K562 (cell line): ENCODE data around the gene STX19. TPM values are rescaled to one million over a fixed set of nuclear protein-coding genes. Genes with fewer than 3 reads are reported as not detected.

Source experiments
- ARHGAP35 ChIP-seq: fragments of 450-650 bp; IDR thresholded peaks from 2 replicates; pipeline ENCODE4 v1.6.1; 2018; ENCODE audit not compliant: partially characterized antibody
- ATF1 ChIP-seq, 2 experiments: fragments of 450-650 bp in 1 of 2; IDR thresholded peaks; 2 replicates each; pipeline ENCODE4 v1.6.1; 2016; ENCODE audit warnings: missing compliant biosample characterization in 1 of 2, missing genetic modification characterization in 1 of 2
- CREBBP ChIP-seq: IDR thresholded peaks from one replicate; pipeline ENCODE4 v1.6.1; 2012; ENCODE audit warnings: low read depth, mild to moderate bottlenecking, control low read depth, inconsistent platforms, low read length
- NFRKB ChIP-seq: fragments of 450-650 bp; IDR thresholded peaks from 2 replicates; pipeline ENCODE4 v1.6.1; 2016; ENCODE audit warnings: low read depth
- PTBP1 ChIP-seq: fragments of 200-400 bp; formaldehyde crosslinking; IDR thresholded peaks from 2 replicates; pipeline ENCODE4 v1.6.1; 2017; ENCODE audit warnings: low read depth, low read length
- SMAD4 ChIP-seq: fragments of 250-450 bp; sonication (Bioruptor Pico); conservative IDR thresholded peaks from 2 replicates; pipeline ENCODE4 v1.8.0; 2021; ENCODE audit warnings: inconsistent platforms, mild to moderate bottlenecking, moderate library complexity
- ZNF384 ChIP-seq: IDR thresholded peaks from 2 replicates; pipeline ENCODE4 v1.6.1; 2012; ENCODE audit warnings: low read depth, low read length, improper control_type of control experiment
- ZSCAN29 ChIP-seq: fragments of 450-650 bp; IDR thresholded peaks from 2 replicates; pipeline ENCODE4 v1.6.1; 2017
- polyA plus RNA-seq, 8 experiments: library from polyadenylated mRNA; depleted of rRNA in 4 of 8; stranded (reverse) in 5 of 8; unstranded in 3 of 8; fragments of >200 nt; fragmentation: Nextera tagmentation in 2 of 8; fragmentation: Illumina TruSeq in 1 of 8; extraction: Ambion mirVana in 2 of 8; extraction: Trizol in 1 of 8; gene quantifications; 2 replicates each; pipeline versions ENCODE4 v1.2.1 to v1.2.3, GENCODE V29; 2011 to 2014; ENCODE audit warnings: inconsistent platforms in 1 of 8, missing spikeins in 1 of 8
- total RNA-seq, 7 experiments: library from RNA; depleted of rRNA in 6 of 7; stranded (reverse); fragments of >200 nt in 6 of 7; fragmentation: Illumina TruSeq in 2 of 7; extraction: Trizol in 2 of 7; gene quantifications; 2 replicates each; pipeline versions ENCODE4 v1.2.1 to v1.2.3, GENCODE V29; 2011 to 2021; ENCODE audit warnings: low replicate concordance in 1 of 7
- TF ChIP-seq, protein P1 (sequence below): sonication (generic); formaldehyde crosslinking; IDR thresholded peaks from 2 replicates; pipeline ENCODE4 v1.8.0; 2022; ENCODE audit warnings: mild to moderate bottlenecking, missing genetic modification reagents
- TF ChIP-seq, protein P2 (sequence below): fragments of 450-650 bp; IDR thresholded peaks from 2 replicates; pipeline ENCODE4 v1.6.1; 2018; ENCODE audit not compliant: partially characterized antibody
- TF ChIP-seq, protein P3 (sequence below), 2 experiments: IDR thresholded peaks; 2 replicates each; pipeline ENCODE4 v1.6.1; 2011; ENCODE audit warnings: borderline replicate concordance in 1 of 2, control low read depth in 1 of 2, low read depth in 1 of 2, low read length in 1 of 2, mild to moderate bottlenecking in 1 of 2, mixed read lengths in 1 of 2, moderate library complexity in 1 of 2; ENCODE audit not compliant: insufficient read depth in 1 of 2, insufficient read length in 1 of 2, poor library complexity in 1 of 2, severe bottlenecking in 1 of 2; ENCODE audit errors: extremely low read depth in 1 of 2
- TF ChIP-seq, protein P4 (sequence below), 3 experiments: fragments of 200-800 bp in 1 of 3; sonication (Bioruptor generic) in 1 of 3; sonication (generic) in 1 of 3; formaldehyde crosslinking in 1 of 3; IDR thresholded peaks; 2 replicates each; pipeline versions ENCODE4 v1.6.1 to v1.8.0; 2016 to 2022; ENCODE audit warnings: mild to moderate bottlenecking in 2 of 3, missing compliant biosample characterization in 2 of 3, missing genetic modification characterization in 2 of 3, missing genetic modification reagents in 1 of 3

STX19 gene
- total and polyA plus RNA-seq, 9 of the 15 experiments (the other 6 are each of a cell fraction or from before 2014, with no cell fraction given) = 0.04 TPM; not detected in 8

DNA sequence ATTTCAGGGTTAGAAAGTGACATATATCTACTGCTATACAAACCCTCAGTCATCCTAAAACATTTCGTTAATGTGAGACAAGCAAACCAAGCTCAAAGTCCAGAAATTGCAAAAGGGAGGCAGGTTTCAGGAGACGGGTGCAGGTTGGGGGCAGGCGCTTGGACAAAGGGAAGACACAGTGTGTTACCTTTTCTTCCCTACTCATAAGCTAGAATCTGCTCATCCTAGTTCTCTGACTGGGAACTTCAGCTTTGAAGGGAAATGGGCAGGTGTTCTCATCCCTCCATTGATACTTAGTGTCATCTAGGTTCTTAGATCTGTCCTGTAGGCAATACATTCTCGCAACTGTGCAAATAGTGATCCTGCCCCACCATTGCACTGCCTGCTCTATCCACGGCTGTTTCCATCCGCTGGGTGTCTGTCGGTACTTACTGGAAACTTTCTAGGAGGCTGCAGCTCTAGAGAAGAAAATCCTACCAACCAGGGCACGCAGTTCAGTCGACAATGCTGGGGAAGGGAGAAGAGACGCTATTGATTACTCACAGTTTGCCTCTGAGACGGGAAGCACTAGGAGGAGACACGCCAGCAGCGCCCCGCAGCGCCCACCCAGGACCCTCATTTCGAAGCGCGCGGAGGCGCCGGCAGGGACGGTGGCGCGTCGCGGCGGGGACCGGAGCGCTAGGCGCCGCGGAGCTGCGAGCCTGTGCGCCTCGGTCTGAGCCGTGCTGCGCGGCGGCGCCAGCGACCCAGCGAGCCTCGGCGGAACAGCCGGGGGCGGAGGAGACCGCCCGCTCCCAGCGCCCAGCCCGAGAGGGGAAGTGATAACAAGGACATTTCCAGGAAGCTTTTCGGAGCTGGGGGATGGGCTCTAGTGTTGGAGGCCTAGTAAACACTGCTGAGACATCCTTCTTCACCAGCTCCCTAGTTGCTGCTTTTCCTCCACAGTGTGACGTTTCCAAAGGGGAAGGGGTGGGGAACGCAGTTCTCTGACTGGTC, 55.0 kb downstream of the STX19 start, which contains the start of gene PROS1 (continued):
- TF ChIP-seq, protein P1, sequence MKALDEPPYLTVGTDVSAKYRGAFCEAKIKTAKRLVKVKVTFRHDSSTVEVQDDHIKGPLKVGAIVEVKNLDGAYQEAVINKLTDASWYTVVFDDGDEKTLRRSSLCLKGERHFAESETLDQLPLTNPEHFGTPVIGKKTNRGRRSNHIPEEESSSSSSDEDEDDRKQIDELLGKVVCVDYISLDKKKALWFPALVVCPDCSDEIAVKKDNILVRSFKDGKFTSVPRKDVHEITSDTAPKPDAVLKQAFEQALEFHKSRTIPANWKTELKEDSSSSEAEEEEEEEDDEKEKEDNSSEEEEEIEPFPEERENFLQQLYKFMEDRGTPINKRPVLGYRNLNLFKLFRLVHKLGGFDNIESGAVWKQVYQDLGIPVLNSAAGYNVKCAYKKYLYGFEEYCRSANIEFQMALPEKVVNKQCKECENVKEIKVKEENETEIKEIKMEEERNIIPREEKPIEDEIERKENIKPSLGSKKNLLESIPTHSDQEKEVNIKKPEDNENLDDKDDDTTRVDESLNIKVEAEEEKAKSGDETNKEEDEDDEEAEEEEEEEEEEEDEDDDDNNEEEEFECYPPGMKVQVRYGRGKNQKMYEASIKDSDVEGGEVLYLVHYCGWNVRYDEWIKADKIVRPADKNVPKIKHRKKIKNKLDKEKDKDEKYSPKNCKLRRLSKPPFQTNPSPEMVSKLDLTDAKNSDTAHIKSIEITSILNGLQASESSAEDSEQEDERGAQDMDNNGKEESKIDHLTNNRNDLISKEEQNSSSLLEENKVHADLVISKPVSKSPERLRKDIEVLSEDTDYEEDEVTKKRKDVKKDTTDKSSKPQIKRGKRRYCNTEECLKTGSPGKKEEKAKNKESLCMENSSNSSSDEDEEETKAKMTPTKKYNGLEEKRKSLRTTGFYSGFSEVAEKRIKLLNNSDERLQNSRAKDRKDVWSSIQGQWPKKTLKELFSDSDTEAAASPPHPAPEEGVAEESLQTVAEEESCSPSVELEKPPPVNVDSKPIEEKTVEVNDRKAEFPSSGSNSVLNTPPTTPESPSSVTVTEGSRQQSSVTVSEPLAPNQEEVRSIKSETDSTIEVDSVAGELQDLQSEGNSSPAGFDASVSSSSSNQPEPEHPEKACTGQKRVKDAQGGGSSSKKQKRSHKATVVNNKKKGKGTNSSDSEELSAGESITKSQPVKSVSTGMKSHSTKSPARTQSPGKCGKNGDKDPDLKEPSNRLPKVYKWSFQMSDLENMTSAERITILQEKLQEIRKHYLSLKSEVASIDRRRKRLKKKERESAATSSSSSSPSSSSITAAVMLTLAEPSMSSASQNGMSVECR (CRISPR knock-in tag) = no peak
- TF ChIP-seq, protein P2, sequence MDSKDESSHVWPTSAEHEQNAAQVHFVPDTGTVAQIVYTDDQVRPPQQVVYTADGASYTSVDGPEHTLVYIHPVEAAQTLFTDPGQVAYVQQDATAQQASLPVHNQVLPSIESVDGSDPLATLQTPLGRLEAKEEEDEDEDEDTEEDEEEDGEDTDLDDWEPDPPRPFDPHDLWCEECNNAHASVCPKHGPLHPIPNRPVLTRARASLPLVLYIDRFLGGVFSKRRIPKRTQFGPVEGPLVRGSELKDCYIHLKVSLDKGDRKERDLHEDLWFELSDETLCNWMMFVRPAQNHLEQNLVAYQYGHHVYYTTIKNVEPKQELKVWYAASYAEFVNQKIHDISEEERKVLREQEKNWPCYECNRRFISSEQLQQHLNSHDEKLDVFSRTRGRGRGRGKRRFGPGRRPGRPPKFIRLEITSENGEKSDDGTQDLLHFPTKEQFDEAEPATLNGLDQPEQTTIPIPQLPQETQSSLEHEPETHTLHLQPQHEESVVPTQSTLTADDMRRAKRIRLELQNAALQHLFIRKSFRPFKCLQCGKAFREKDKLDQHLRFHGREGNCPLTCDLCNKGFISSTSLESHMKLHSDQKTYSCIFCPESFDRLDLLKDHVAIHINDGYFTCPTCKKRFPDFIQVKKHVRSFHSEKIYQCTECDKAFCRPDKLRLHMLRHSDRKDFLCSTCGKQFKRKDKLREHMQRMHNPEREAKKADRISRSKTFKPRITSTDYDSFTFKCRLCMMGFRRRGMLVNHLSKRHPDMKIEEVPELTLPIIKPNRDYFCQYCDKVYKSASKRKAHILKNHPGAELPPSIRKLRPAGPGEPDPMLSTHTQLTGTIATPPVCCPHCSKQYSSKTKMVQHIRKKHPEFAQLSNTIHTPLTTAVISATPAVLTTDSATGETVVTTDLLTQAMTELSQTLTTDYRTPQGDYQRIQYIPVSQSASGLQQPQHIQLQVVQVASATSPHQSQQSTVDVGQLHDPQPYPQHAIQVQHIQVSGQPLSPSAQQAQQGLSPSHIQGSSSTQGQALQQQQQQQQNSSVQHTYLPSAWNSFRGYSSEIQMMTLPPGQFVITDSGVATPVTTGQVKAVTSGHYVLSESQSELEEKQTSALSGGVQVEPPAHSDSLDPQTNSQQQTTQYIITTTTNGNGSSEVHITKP = peak; percentile 9
- TF ChIP-seq CREBBP (no peak), NFRKB (0 out of 2 replicates have a peak, but pooled peaks have one; percentile 42), ATF1 (CRISPR knock-in tag; IDR thresholded peaks at IDR 0.05) (no peak), ATF1 (tag; IDR thresholded peaks at IDR 0.05) (peak; percentile 76), SMAD4 (CRISPR knock-in tag) (peak; percentile 86), ZNF384 (0 out of 2 replicates have a peak, but pooled peaks have one; percentile 34), PTBP1 (no peak), ARHGAP35 (no peak), ZSCAN29 (no peak)
- TF ChIP-seq, protein P3, sequence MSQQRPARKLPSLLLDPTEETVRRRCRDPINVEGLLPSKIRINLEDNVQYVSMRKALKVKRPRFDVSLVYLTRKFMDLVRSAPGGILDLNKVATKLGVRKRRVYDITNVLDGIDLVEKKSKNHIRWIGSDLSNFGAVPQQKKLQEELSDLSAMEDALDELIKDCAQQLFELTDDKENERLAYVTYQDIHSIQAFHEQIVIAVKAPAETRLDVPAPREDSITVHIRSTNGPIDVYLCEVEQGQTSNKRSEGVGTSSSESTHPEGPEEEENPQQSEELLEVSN (IDR thresholded peaks at IDR 0.05; ENCODE audit: borderline replicate concordance in 1 of 2, extremely low read depth in 1 of 2, insufficient read depth in 1 of 2, insufficient read length in 1 of 2, low read depth in 1 of 2, low read length in 1 of 2, poor library complexity in 1 of 2, severe bottlenecking in 1 of 2) = peak in 1 of 2 experiments; percentile 36
- TF ChIP-seq, protein P4, sequence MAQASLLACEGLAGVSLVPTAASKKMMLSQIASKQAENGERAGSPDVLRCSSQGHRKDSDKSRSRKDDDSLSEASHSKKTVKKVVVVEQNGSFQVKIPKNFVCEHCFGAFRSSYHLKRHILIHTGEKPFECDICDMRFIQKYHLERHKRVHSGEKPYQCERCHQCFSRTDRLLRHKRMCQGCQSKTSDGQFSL (CRISPR knock-in tag; IDR thresholded peaks at IDR 0.05) = no peak
- TF ChIP-seq, protein P4 (tag; IDR thresholded peaks at IDR 0.05) = no peak
